Endothelial cell (in vitro differentiated cells): ENCODE results near the gene TEX11. TPM values are rescaled to one million over a fixed set of nuclear protein-coding genes. Genes with fewer than 3 reads are reported as not detected.
"Not testable (repeated sequence)": the region's sequence is repeated elsewhere in the genome, so short reads cannot be mapped to it uniquely, and the experiment has no call there.

Experiments
- DNase-seq: peaks from one replicate; pipeline ENCODE4 v3.0.0; 2021; ENCODE audit warnings: low spot score
- H3K27ac Mint-ChIP-seq: one replicate; pipeline ENCODE4 v1.8.0; 2021; ENCODE audit warnings: mixed read lengths, inconsistent platforms; ENCODE audit not compliant: unreplicated experiment
- H3K27me3 Mint-ChIP-seq: one replicate; pipeline ENCODE4 v1.8.0; 2021; ENCODE audit warnings: mild to moderate bottlenecking, moderate library complexity, mixed read lengths, inconsistent platforms; ENCODE audit not compliant: unreplicated experiment
- H3K36me3 Mint-ChIP-seq: one replicate; pipeline ENCODE4 v1.8.0; 2021; ENCODE audit warnings: mild to moderate bottlenecking, low read depth, mixed read lengths, inconsistent platforms; ENCODE audit not compliant: unreplicated experiment
- H3K4me1 Mint-ChIP-seq: one replicate; pipeline ENCODE4 v1.8.0; 2021; ENCODE audit warnings: mild to moderate bottlenecking, mixed read lengths, inconsistent platforms; ENCODE audit not compliant: unreplicated experiment
- H3K4me3 Mint-ChIP-seq: one replicate; pipeline ENCODE4 v1.8.0; 2021; ENCODE audit warnings: mild to moderate bottlenecking, mixed read lengths, inconsistent platforms; ENCODE audit not compliant: unreplicated experiment
- H3K9me3 Mint-ChIP-seq: one replicate; pipeline ENCODE4 v1.8.0; 2021; ENCODE audit warnings: mixed read lengths, inconsistent platforms; ENCODE audit not compliant: unreplicated experiment
- total RNA-seq: library from RNA; stranded (reverse); fragmentation: NEBNext Ultra II Directional; extraction: Animal tissue kit (Norgen Biotek cat#: 25700); gene quantifications from one replicate; pipeline ENCODE4 v1.2.1, GENCODE V29; 2021; ENCODE audit not compliant: unreplicated experiment
- TF ChIP-seq, protein P1 (sequence below): fragments of 200-600 bp; sonication (generic); IDR thresholded peaks from one replicate; pipeline ENCODE4 v1.5.0; 2021; ENCODE audit warnings: antibody characterized with exemption; ENCODE audit not compliant: unreplicated experiment

Gene TEX11
- total RNA-seq, 1 donor from 2014 or later, result not detected

DNA sequence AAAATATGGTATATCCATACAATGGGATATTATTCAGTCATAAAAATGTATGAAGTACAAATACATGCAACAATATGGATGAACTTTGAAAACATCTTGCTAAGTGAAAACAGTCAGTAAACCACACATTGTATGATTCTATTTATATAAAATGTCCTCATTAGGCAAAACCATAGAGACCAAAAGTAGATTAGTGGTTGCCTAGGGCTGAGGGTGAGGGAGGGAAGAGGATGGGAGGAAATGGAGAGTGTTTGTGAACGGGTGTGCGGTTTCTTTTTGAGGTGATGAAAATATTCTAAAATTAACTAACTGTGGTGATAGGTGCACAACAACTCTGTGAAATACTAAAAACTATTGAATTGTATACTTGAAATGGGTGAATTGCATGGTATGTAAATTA, 29.6 kb downstream of the TEX11 start:
- no peaks in the 10 kb centered on the region for H3K36me3 Mint-ChIP-seq
- no peak overlapping the region for H3K27ac Mint-ChIP-seq
- TF ChIP-seq, protein P1, sequence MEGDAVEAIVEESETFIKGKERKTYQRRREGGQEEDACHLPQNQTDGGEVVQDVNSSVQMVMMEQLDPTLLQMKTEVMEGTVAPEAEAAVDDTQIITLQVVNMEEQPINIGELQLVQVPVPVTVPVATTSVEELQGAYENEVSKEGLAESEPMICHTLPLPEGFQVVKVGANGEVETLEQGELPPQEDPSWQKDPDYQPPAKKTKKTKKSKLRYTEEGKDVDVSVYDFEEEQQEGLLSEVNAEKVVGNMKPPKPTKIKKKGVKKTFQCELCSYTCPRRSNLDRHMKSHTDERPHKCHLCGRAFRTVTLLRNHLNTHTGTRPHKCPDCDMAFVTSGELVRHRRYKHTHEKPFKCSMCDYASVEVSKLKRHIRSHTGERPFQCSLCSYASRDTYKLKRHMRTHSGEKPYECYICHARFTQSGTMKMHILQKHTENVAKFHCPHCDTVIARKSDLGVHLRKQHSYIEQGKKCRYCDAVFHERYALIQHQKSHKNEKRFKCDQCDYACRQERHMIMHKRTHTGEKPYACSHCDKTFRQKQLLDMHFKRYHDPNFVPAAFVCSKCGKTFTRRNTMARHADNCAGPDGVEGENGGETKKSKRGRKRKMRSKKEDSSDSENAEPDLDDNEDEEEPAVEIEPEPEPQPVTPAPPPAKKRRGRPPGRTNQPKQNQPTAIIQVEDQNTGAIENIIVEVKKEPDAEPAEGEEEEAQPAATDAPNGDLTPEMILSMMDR, result no peak
- H3K9me3 Mint-ChIP-seq, result no peaks in the 10 kb centered on the region
- H3K4me3 Mint-ChIP-seq, result no peak overlapping the region
- no peaks in the 10 kb centered on the region for H3K27me3 Mint-ChIP-seq
- DNase-seq, result no peak
- H3K4me1 Mint-ChIP-seq, result no peaks in the 10 kb centered on the region

DNA sequence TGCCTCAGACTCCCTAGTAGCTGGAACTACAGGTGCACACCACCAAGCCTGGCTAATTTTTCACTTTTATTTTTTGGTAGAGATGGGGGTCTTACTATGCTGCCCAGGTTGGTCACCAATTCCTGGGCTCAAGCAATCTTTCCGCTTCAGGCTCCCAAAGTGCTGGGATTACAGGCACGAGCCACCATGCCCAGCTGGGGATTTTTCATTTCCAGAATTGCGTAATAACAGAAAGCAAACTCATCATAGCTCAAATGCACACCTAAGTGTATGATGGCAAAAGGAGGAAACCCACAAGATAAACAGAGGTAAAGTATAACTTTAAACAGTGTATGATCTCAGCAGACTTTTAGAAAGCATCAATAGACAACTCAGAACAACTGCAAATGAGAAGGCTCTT, 56.2 kb downstream of the TEX11 start:
- TF ChIP-seq, protein P1, result no peak
- Mint-ChIP-seq H3K4me1 (no peaks in the 10 kb centered on the region), H3K9me3 (no peaks in the 10 kb centered on the region), H3K4me3 (no peak overlapping the region), H3K27ac (no peak overlapping the region), H3K36me3 (no peaks in the 10 kb centered on the region), H3K27me3 (peaks cover under 1% of the 10 kb centered on the region)
- no peak for DNase-seq

DNA sequence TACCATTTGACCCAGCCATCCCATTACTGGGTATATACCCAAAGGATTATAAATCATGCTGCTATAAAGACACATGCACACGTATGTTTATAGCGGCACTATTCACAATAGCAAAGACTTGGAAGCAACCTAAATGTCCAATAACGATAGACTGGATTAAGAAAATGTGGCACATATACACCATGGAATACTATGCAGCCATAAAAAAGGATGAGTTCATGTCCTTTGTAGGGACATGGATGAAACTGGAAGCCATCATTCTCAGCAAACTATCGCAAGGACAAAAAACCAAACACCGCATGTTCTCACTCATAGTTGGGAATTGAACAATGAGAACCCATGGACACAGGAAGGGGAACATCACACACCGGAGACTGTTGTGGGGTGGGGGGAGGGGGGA, 64.4 kb downstream of the TEX11 start:
- not testable (repeated sequence) for H3K9me3 Mint-ChIP-seq, H3K36me3 Mint-ChIP-seq, H3K27ac Mint-ChIP-seq, DNase-seq, H3K27me3 Mint-ChIP-seq, H3K4me1 Mint-ChIP-seq, H3K4me3 Mint-ChIP-seq

DNA sequence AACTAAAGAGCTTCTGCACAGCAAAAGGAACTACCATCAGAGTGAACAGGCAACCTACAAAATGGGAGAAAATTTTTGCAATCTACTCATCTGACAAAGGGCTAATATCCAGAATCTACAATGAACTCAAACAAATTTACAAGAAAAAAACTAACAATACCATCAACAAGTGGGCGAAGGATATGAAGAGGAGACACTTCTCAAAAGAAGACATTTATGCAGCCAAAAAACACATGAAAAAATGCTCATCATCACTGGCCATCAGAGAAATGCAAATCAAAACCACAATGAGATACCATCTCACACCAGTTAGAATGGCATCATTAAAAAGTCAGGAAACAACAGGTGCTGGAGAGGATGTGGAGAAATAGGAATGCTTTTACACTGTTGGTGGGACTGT, 64.9 kb downstream of the TEX11 start:
- not testable (repeated sequence) for H3K27me3 Mint-ChIP-seq, H3K9me3 Mint-ChIP-seq, H3K27ac Mint-ChIP-seq, DNase-seq, H3K4me1 Mint-ChIP-seq, H3K4me3 Mint-ChIP-seq, H3K36me3 Mint-ChIP-seq

DNA sequence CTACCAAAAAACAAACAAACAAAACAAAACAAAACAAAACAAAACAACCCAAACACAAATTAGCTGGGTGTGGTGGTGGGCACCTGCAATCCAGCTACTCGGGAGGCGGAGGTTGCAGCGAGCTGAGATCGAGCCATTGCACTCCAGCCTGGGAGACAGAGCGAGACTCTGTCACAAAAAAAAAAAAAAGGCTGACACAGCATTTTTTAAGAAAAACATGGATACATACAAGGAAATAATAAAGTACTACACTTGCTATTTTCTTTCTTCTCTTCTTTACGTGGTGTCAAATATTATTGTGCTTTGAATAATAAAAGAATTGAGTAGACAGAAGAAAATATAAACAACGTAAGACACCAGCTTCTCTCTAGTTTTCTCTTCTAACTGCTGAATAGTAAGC, 73.9 kb downstream of the TEX11 start:
- Mint-ChIP-seq H3K9me3 (no peaks in the 10 kb centered on the region), H3K27me3 (no peaks in the 10 kb centered on the region), H3K4me3 (no peak overlapping the region), H3K36me3 (peaks cover under 1% of the 10 kb centered on the region), H3K4me1 (no peaks in the 10 kb centered on the region), H3K27ac (no peak overlapping the region)
- no peak for DNase-seq
- TF ChIP-seq, protein P1, result no peak

DNA sequence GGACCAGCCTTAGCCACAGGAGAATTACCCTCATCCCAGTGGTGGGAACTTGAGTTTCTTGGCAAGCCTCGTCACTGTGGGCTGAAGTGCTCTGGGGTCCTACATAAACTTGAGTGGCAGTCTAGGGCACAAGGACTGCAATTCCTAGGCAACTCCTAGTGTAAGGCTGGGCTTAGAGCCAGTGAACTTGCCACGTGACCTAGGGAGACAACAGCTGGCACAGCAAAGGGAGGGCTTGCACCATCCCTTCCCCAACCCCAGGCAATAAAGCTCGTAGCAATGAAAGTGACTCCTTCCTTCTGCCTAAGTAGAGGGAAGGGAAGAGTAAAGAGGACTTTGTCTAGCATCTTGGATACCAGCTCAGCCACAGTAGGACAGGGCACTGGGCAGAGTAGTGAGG, 81.8 kb downstream of the TEX11 start:
- no peak overlapping the region for H3K27ac Mint-ChIP-seq
- TF ChIP-seq, protein P1, result no peak
- no peaks in the 10 kb centered on the region for H3K27me3 Mint-ChIP-seq
- H3K4me3 Mint-ChIP-seq, result no peak overlapping the region
- no peaks in the 10 kb centered on the region for H3K9me3 Mint-ChIP-seq
- no peak for DNase-seq
- H3K36me3 Mint-ChIP-seq, result no peaks in the 10 kb centered on the region
- H3K4me1 Mint-ChIP-seq, result no peaks in the 10 kb centered on the region
